Coronary artery (tissue), 2 donors: ENCODE results near the gene FEZF1.

ENCODE experiments used
- DNase-seq: peaks from one replicate; pipeline ENCODE4 v3.0.0-alpha.2; 2017; ENCODE audit warnings: low spot score
- H3K27ac ChIP-seq, 2 donors: fragments of 200-600 bp; sonication (generic); one replicate each; pipeline ENCODE4 v1.5.1; 2016 to 2019
- H3K4me3 ChIP-seq: fragments of 200-600 bp; sonication (generic); 2 replicates; pipeline ENCODE4 v1.5.1; 2016; ENCODE audit warnings: mild to moderate bottlenecking, moderate library complexity
- TF ChIP-seq, protein P1 (sequence below): fragments of 200-600 bp; sonication (generic); IDR thresholded peaks from one replicate; pipeline ENCODE4 v1.5.1; 2019; ENCODE audit warnings: antibody characterized with exemption

Gene FEZF1

GRCh38 chr7:122304319-122304975 is at the start of gene FEZF1:
FEZF1 (minus strand) TSS chr7:122304750; CDS start chr7:122304437, 313 bp downstream.
- TF ChIP-seq, protein P1, sequence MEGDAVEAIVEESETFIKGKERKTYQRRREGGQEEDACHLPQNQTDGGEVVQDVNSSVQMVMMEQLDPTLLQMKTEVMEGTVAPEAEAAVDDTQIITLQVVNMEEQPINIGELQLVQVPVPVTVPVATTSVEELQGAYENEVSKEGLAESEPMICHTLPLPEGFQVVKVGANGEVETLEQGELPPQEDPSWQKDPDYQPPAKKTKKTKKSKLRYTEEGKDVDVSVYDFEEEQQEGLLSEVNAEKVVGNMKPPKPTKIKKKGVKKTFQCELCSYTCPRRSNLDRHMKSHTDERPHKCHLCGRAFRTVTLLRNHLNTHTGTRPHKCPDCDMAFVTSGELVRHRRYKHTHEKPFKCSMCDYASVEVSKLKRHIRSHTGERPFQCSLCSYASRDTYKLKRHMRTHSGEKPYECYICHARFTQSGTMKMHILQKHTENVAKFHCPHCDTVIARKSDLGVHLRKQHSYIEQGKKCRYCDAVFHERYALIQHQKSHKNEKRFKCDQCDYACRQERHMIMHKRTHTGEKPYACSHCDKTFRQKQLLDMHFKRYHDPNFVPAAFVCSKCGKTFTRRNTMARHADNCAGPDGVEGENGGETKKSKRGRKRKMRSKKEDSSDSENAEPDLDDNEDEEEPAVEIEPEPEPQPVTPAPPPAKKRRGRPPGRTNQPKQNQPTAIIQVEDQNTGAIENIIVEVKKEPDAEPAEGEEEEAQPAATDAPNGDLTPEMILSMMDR: no peak
- Histone ChIP-seq H3K4me3 (peak within 1 kb of the TSS; percentile 55), H3K27ac (no peak within 1 kb of the TSS)
- DNase-seq: no peak

GRCh38 chr7:122352454-122352853 is 47.9 kb upstream of the FEZF1 start:
- TF ChIP-seq, protein P1: no peak
- Histone ChIP-seq H3K27ac (no peak overlapping the region), H3K4me3 (no peak overlapping the region)
- DNase-seq: no peak

GRCh38 chr7:122350701-122351100 is 46.2 kb upstream of the FEZF1 start:
- DNase-seq: no peak
- TF ChIP-seq, protein P1: no peak
- Histone ChIP-seq H3K4me3 (no peak overlapping the region), H3K27ac (no peak overlapping the region)

- DNase-seq: no peak
- no peak overlapping the region for H3K4me3 ChIP-seq
- no peak overlapping the region for H3K27ac ChIP-seq
- TF ChIP-seq, protein P1: no peak
Observed at GRCh38 chr7:122344303-122344620, 39.7 kb upstream of the FEZF1 start.

DNA sequence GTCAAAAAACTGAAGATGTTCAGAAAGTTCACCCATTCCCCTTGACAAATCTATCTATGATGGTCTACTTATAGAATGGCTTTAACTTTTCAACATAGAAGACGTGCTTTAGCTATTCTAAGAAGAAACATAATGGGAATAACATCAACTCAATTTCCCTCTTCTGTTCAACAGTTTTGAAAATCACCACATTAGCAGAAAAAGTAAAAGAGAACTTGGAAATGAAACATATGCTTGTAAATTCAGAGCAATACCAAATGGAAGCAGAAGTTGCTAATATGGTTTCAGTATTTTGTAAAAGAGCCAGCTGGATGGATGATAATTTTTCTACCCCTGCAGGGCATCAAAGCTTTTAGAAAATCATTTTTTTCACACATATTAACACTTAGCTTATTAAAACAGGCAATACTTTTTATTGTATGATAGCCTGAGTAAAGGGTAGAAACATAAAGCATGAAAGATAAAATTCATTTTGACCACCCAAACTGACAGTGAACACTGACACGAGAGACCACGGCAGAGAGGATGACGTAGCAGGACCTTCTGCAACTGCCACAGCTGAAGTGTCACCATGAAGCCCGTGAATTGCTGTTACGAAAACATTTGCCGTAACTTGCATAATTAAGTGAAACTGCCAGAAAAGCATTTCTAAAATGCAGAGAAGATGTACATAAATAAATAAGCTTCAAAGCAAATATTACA is 39.2 kb upstream of the FEZF1 start:
- TF ChIP-seq, protein P1: no peak
- no peak overlapping the region for H3K4me3 ChIP-seq
- no peak for DNase-seq
- no peak overlapping the region for H3K27ac ChIP-seq

DNA sequence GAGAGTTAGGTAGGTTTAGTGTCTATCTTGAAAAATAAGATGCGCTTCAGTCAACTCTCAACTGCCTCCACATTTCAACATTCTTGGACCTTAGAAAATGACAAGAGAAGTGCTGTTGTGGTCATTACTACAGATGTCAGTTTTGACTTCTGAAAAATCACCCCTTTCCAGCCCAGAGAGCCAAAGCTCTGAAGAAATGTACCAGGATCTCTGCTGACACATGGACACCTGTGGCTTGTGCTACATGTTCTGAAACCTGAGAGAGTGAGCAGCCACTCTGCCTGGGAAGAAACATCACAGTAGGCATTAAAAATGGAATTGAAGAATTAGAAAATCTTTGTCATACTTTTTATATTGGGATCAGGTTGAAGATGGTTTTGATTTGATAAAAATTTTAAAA is 35.9 kb upstream of the FEZF1 start:
- TF ChIP-seq, protein P1: no peak
- DNase-seq: no peak
- Histone ChIP-seq H3K4me3 (no peak overlapping the region), H3K27ac (no peak overlapping the region)
